Sigmoid colon (tissue), 7 donors: ENCODE results near the gene LRRC3. TPM values are rescaled to one million over a fixed set of nuclear protein-coding genes. Genes with fewer than 3 reads are reported as not detected.

Experiments used
- DNase-seq: peaks from one replicate; pipeline ENCODE4 v3.0.0-alpha.2; 2019
- H3K27ac ChIP-seq, 4 donors: fragments of 200-600 bp; sonication (generic); one replicate each; pipeline ENCODE4 v1.5.1; 2016 to 2019; ENCODE audit warnings: mild to moderate bottlenecking in 1 of 4
- H3K27me3 ChIP-seq, 3 donors: fragments of 200-600 bp; sonication (generic); one replicate each; pipeline ENCODE4 v1.5.1; 2019; ENCODE audit warnings: mild to moderate bottlenecking in 1 of 3
- H3K36me3 ChIP-seq, 4 donors: fragments of 200-600 bp; sonication (generic); one replicate each; pipeline ENCODE4 v1.5.1; 2016 to 2019
- H3K4me1 ChIP-seq, 4 donors: fragments of 200-600 bp; sonication (generic); one replicate each; pipeline ENCODE4 v1.5.1; 2017 to 2019
- H3K4me3 ChIP-seq, 4 donors: fragments of 200-600 bp; sonication (generic); one replicate each; pipeline ENCODE4 v1.5.1; 2017 to 2019; ENCODE audit warnings: mild to moderate bottlenecking in 2 of 4, moderate library complexity in 1 of 4
- H3K9me3 ChIP-seq, 4 donors: fragments of 200-600 bp in 3 of 4; sonication (generic) in 3 of 4; one replicate each; pipeline versions ENCODE4 v1.5.1 to v1.6.1; 2013 to 2019
- CTCF ChIP-seq, 4 experiments: fragments of 450-650 bp in 3 of 4; fragments of 200-600 bp in 1 of 4; IDR thresholded peaks; one replicate each; pipeline ENCODE4 v1.5.1; 2016 to 2019; ENCODE audit warnings: antibody characterized with exemption in 4 of 4, mild to moderate bottlenecking in 3 of 4, moderate library complexity in 2 of 4
- EP300 ChIP-seq, 4 donors: sonication (generic); formaldehyde crosslinking; IDR thresholded peaks; one replicate each; pipeline ENCODE4 v1.6.1; 2017; ENCODE audit warnings: antibody characterized with exemption in 4 of 4
- POLR2A ChIP-seq, 2 donors: fragments of 450-650 bp; IDR thresholded peaks; one replicate each; pipeline ENCODE4 v1.6.1; 2016; ENCODE audit warnings: antibody characterized with exemption in 2 of 2, mild to moderate bottlenecking in 2 of 2, moderate library complexity in 2 of 2
- POLR2AphosphoS5 ChIP-seq, 4 donors: sonication (generic); formaldehyde crosslinking; IDR thresholded peaks; one replicate each; pipeline ENCODE4 v1.6.1; 2017; ENCODE audit warnings: antibody characterized with exemption in 4 of 4
- WGBS, 2 donors: extraction: QIAGEN DNeasy Blood & Tissue Kit; methylation state at CpG; one replicate each; pipeline ENCODE4 v1.1.7; 2013; 5-methylcytosine and 5-hydroxymethylcytosine counted together
- intact Hi-C: fragments of 100-400 bp; cut with DNase I; formaldehyde crosslinking; loops from one replicate; pipeline ENCODE4 v1.15.1; 2023
- polyA plus RNA-seq, 3 donors: library from polyadenylated mRNA; stranded (reverse); fragments of 200-250 nt; gene quantifications; one replicate each; pipeline ENCODE4 v1.2.3, GENCODE V29; 2013
- total RNA-seq, 4 donors: library from RNA; depleted of rRNA; stranded (reverse); fragments of >200 nt; gene quantifications; one replicate each; pipeline ENCODE4 v1.1.0, GENCODE V29; 2016
- donor health status: healthy with polysubstance abuse.
- donor health status: Bipolar disorder and iron deficiency.
- donor health status: healthy.

LRRC3 gene
- total and polyA plus RNA-seq, 7 donors: under 0.01 to 7.1 (median 3.9) TPM

DNA sequence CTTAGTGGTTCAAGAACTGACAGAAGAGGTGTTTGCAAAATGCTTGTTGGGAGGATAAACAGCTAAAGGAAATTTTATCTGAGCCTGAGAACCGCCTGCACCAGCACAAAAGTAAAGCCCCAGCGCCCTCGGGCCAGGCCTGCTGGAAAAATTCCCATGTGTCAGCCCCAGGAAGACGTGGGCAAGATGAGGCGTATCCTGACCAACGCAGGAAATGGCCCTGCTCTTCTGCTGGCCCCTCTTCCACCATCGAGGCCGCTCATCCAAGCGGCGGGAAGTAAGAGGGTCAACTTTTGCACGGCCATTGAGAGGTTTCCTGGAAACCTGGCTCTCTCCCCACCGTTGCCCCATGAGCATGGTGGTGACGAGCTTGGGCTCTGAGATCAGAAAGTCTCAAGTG is 39.6 kb downstream of the LRRC3 start:
- Histone ChIP-seq H3K9me3 (peaks cover 0 to 11% (median 5%) of the 10 kb centered on the region in 4 donors), H3K27ac (no peak overlapping the region), H3K4me1 (peaks cover 0 to 9% (median 3%) of the 10 kb centered on the region in 4 donors), H3K27me3 (peaks cover 2 to 28% (median 12%) of the 10 kb centered on the region in 3 donors), H3K4me3 (no peak overlapping the region), H3K36me3 (no peaks in the 10 kb centered on the region)
- TF ChIP-seq EP300 (IDR thresholded peaks at IDR 0.05) (no peak), CTCF (IDR thresholded peaks at IDR 0.05) (no peak), POLR2A (IDR thresholded peaks at IDR 0.05) (no peak), POLR2AphosphoS5 (IDR thresholded peaks at IDR 0.05) (no peak)
- no peak for DNase-seq
- intact Hi-C loops: no loop called here
- 88 to 89% methylated on average over 13 of the region's 13 CpGs for whole genome bisulfite sequencing, 2 donors

DNA sequence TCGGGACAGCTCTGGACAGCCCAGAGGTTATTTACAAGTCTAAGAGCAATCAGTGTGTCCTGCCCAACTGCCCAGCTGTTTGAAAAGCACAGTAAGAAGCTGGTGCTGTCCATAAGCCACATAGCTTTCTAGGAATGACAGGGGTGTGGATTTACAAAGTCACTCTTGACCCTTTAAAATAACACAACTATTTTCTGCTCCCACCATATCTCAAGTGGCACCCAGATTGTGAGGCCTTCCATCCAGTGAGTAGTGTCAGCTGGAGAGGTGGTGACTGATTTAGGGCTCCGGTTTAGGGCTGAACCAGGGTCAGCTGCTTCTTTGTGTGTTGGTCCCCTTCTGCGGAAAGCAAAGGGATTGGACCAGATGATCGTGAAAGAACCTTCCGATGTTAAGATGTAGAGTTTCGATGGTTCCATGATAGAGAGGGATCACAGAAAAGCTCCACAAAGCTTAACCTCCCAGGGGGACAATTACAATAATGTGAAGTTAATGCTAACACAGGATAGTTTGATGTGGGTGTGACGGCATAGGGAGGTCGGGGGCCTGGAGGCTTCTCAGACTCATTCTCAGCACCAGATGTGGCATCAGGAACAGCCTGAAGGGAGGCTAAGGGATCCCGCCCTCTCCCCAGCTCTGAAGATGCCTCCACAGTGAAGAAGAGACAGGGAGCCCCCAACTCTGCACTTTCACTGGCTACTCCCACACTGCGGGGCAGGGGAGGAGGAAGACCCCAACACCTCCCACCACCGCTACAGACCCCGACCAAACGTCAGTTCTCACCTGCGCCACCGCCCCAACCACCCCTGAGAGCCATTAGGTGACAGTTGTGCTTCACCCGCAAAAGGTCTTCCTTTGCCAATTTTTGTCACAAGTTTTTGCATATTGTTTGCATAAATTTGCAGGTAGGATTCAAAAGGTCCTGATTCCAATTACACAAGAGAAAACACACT is 40.6 kb downstream of the LRRC3 start:
- Histone ChIP-seq H3K36me3 (no peaks in the 10 kb centered on the region), H3K4me1 (peaks cover 0 to 9% (median 3%) of the 10 kb centered on the region in 4 donors), H3K4me3 (no peak overlapping the region), H3K9me3 (peaks cover 0 to 11% (median 5%) of the 10 kb centered on the region in 4 donors), H3K27ac (no peak overlapping the region), H3K27me3 (peaks cover 2 to 30% (median 12%) of the 10 kb centered on the region in 3 donors)
- intact Hi-C loops: no loop called here
- no peak for TF ChIP-seq EP300 (IDR thresholded peaks at IDR 0.05)
- no peak for TF ChIP-seq POLR2A (IDR thresholded peaks at IDR 0.05)
- TF ChIP-seq POLR2AphosphoS5 (IDR thresholded peaks at IDR 0.05): no peak
- TF ChIP-seq CTCF (IDR thresholded peaks at IDR 0.05): no peak
- 86 to 92% methylated on average over 16 of the region's 16 CpGs for WGBS, 2 donors
- DNase-seq: no peak

GRCh38 chr21:44496564-44497550 is 41.5 kb downstream of the LRRC3 start:
- Histone ChIP-seq H3K27me3 (peaks cover 2 to 39% (median 12%) of the 10 kb centered on the region in 3 donors), H3K4me1 (peaks cover 0 to 9% (median 3%) of the 10 kb centered on the region in 4 donors), H3K4me3 (no peak overlapping the region), H3K27ac (peak overlapping the region in 2 of 4 donors; percentile 23 to 36), H3K9me3 (peaks cover 0 to 11% (median 5%) of the 10 kb centered on the region in 4 donors), H3K36me3 (no peaks in the 10 kb centered on the region)
- intact Hi-C loops: no loop called here
- WGBS, 2 donors: 68 to 85% methylated on average over 27 of the region's 27 CpGs
- TF ChIP-seq EP300 (IDR thresholded peaks at IDR 0.05) (no peak), POLR2A (IDR thresholded peaks at IDR 0.05) (no peak), CTCF (IDR thresholded peaks at IDR 0.05) (no peak), POLR2AphosphoS5 (IDR thresholded peaks at IDR 0.05) (no peak)
- no peak for DNase-seq

DNA sequence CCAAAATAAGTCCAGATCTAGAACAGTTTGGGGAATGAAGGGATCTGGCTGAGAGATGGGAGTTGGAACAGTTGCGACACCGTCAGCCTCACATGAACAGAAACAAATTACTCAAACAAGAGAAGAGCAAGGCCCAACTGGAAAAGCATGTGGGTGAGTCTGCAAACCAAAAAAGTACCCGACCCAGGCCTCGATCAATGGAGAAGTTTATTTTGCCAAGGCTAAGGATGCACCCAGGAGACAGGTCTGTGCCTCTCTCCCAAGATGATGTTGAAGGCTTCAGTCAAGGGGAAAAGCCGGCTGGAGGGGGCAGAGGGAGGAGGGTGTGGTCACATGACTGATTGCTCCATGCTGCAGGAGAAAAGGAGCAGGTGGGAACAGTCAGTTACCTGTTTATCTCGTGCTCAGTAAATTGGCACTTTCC is 42.4 kb downstream of the LRRC3 start:
- 50 to 68% methylated on average over 6 of the region's 6 CpGs for WGBS, 2 donors
- no peak for TF ChIP-seq POLR2A (IDR thresholded peaks at IDR 0.05)
- no peak for TF ChIP-seq EP300 (IDR thresholded peaks at IDR 0.05)
- TF ChIP-seq POLR2AphosphoS5 (IDR thresholded peaks at IDR 0.05): no peak
- intact Hi-C loops: no loop called here
- no peak for DNase-seq
- Histone ChIP-seq H3K27ac (peak overlapping the region in 1 of 4 donors; percentile 36), H3K36me3 (no peaks in the 10 kb centered on the region), H3K4me3 (no peak overlapping the region), H3K27me3 (peaks cover 2 to 42% (median 12%) of the 10 kb centered on the region in 3 donors), H3K4me1 (peaks cover 0 to 9% (median 3%) of the 10 kb centered on the region in 4 donors), H3K9me3 (peaks cover 0 to 10% (median 5%) of the 10 kb centered on the region in 4 donors)
